Tongue (tissue), 2 donors: Measurements from ENCODE around the gene ABCC5. TPM values are rescaled to one million over a fixed set of nuclear protein-coding genes. Genes with fewer than 3 reads are reported as not detected.
"Not testable (repeated sequence)": the region's sequence is repeated elsewhere in the genome, so short reads cannot be mapped to it uniquely, and the experiment has no call there.

Experiments
- DNase-seq: peaks from one replicate; pipeline ENCODE4 v3.0.0-alpha.2; 2015
- total RNA-seq: library from RNA; depleted of rRNA; stranded (reverse); fragments of >200 nt; gene quantifications from one replicate; pipeline ENCODE4 v1.2.3, GENCODE V29; 2014

The ABCC5 gene
- total RNA-seq = 58.7 TPM

GRCh38 chr3:184017672-184018423 is at the start of gene ABCC5:
Gene ABCC5 (minus strand): TSS chr3:184017884. CDS start chr3:184014392, 3,492 bp downstream.
- peak; percentile 98 for DNase-seq

- no peak for DNase-seq
Measured at GRCh38 chr3:184066211-184066610, 48.5 kb upstream of the ABCC5 start.

- DNase-seq = no peak
Measured at GRCh38 chr3:184062637-184063036, 45.0 kb upstream of the ABCC5 start.

GRCh38 chr3:184059424-184059823 is 41.7 kb upstream of the ABCC5 start:
- DNase-seq = no peak

- DNase-seq = no peak
Measured at GRCh38 chr3:184058029-184058428, 40.3 kb upstream of the ABCC5 start.

- no peak for DNase-seq
Measured at GRCh38 chr3:184052767-184053166, 35.1 kb upstream of the ABCC5 start, which contains the start of gene HTR3C. Gene HTR3C (plus strand): TSS chr3:184053047. CDS start chr3:184053081, 34 bp downstream.

GRCh38 chr3:184050217-184050847 is 32.6 kb upstream of the ABCC5 start:
- DNase-seq = no peak

GRCh38 chr3:184045995-184046394 is 28.3 kb upstream of the ABCC5 start:
- DNase-seq = no peak

- no peak for DNase-seq
Measured at GRCh38 chr3:184042617-184043016, 24.9 kb upstream of the ABCC5 start.

GRCh38 chr3:184040010-184040409 is 22.3 kb upstream of the ABCC5 start:
- no peak for DNase-seq

GRCh38 chr3:184039414-184039813 is 21.7 kb upstream of the ABCC5 start:
- DNase-seq = no peak

GRCh38 chr3:184038307-184038706 is 20.6 kb upstream of the ABCC5 start:
- not testable (repeated sequence) for DNase-seq

GRCh38 chr3:184037816-184038215 is 20.1 kb upstream of the ABCC5 start:
- no peak for DNase-seq

GRCh38 chr3:184031187-184031792 is 13.6 kb upstream of the ABCC5 start, which contains the start of gene HTR3D:
Gene HTR3D (plus strand): TSS chr3:184031742. CDS start chr3:184031742, 0 bp downstream.
- no peak for DNase-seq

GRCh38 chr3:184030536-184030935 is 12.9 kb upstream of the ABCC5 start:
- DNase-seq = no peak

GRCh38 chr3:184029443-184029842 is 11.8 kb upstream of the ABCC5 start:
- DNase-seq = no peak

GRCh38 chr3:184028275-184028890 is 10.7 kb upstream of the ABCC5 start:
- DNase-seq = not testable (repeated sequence)

- DNase-seq = not testable (repeated sequence)
Measured at GRCh38 chr3:184025256-184025655, 7.6 kb upstream of the ABCC5 start.

- DNase-seq = no peak
Measured at GRCh38 chr3:184022323-184022722, 4.6 kb upstream of the ABCC5 start.

GRCh38 chr3:184018424-184018973 is 815 bp upstream of the ABCC5 start:
- DNase-seq = no peak

- peak; percentile 78 for DNase-seq
Measured at GRCh38 chr3:184016811-184017671, 643 bp downstream of the ABCC5 start.
